ENCODE data around the gene TCF7L1. TPM values are rescaled to one million over a fixed set of nuclear protein-coding genes. Genes with fewer than 3 reads are reported as not detected.

Gene TCF7L1
- total and polyA plus RNA-seq, 2 of the 13 experiments (the other 11 are each of a cell fraction or from before 2014, with no cell fraction given): 0.04 to 0.15 TPM

- TF ChIP-seq ZNF318 (CRISPR knock-in tag; IDR thresholded peaks at IDR 0.05) (no peak), KDM2A (CRISPR knock-in tag; IDR thresholded peaks at IDR 0.05; ENCODE audit: borderline replicate concordance, low read depth) (peak; percentile 46; the same call in 1 of the 2 replicates), CBX5 (CRISPR knock-in tag; IDR thresholded peaks at IDR 0.05; ENCODE audit: borderline replicate concordance) (0 out of 2 replicates have a peak, but pooled peaks have one; percentile 8), PAF1 (CRISPR knock-in tag; IDR thresholded peaks at IDR 0.05) (peak; percentile 29; the same call in 1 of the 2 replicates), PRDM15 (CRISPR knock-in tag; IDR thresholded peaks at IDR 0.05) (no peak), NFATC3 (CRISPR knock-in tag; IDR thresholded peaks at IDR 0.05) (no peak), E2F2 (CRISPR knock-in tag; IDR thresholded peaks at IDR 0.05; ENCODE audit: borderline replicate concordance) (no peak), ZNF572 (CRISPR knock-in tag; IDR thresholded peaks at IDR 0.05) (peak; percentile 51; the same call in 1 of the 2 replicates), SETDB1 (CRISPR knock-in tag; IDR thresholded peaks at IDR 0.05; ENCODE audit: borderline replicate concordance) (no peak), SP2 (CRISPR knock-in tag; IDR thresholded peaks at IDR 0.05) (0 out of 2 replicates have a peak, but pooled peaks have one; percentile 26), ZNF607 (CRISPR knock-in tag; IDR thresholded peaks at IDR 0.05; ENCODE audit: borderline replicate concordance) (peak; percentile 29; the same call in 1 of the 2 replicates), SOX5 (CRISPR knock-in tag; IDR thresholded peaks at IDR 0.05; ENCODE audit: borderline replicate concordance) (no peak), ZNF724P (CRISPR knock-in tag; IDR thresholded peaks at IDR 0.05; ENCODE audit: borderline replicate concordance) (no peak), ZNF549 (CRISPR knock-in tag; IDR thresholded peaks at IDR 0.05) (no peak), PCBP2 (optimal IDR thresholded peaks at IDR 0.05; ENCODE audit: low read depth, low read length, poor library complexity, severe bottlenecking) (no peak), ZNF501 (CRISPR knock-in tag; IDR thresholded peaks at IDR 0.05) (peak; percentile 73), NR2F6 (IDR thresholded peaks at IDR 0.05) (no peak), NR2F6 (CRISPR knock-in tag; IDR thresholded peaks at IDR 0.05) (no peak)
Observed at GRCh38 chr2:85309699-85310321, 176.6 kb downstream of the TCF7L1 start (continued).

Data from HepG2 (cell line).